ENCODE measurements around the gene CFD. TPM values are rescaled to one million over a fixed set of nuclear protein-coding genes. Genes with fewer than 3 reads are reported as not detected.
"Not testable (repeated sequence)": the region's sequence is repeated elsewhere in the genome, so short reads cannot be mapped to it uniquely, and the experiment has no call there.

Gene CFD
- total RNA-seq (2014; rRNA removed; shearing (Covaris generic)), result 9.2 and 14.1 TPM in 2 replicates
- polyA plus RNA-seq (2014; cell fraction: nucleus; rRNA removed), result 14.1 and 32.7 TPM in 2 replicates

DNA sequence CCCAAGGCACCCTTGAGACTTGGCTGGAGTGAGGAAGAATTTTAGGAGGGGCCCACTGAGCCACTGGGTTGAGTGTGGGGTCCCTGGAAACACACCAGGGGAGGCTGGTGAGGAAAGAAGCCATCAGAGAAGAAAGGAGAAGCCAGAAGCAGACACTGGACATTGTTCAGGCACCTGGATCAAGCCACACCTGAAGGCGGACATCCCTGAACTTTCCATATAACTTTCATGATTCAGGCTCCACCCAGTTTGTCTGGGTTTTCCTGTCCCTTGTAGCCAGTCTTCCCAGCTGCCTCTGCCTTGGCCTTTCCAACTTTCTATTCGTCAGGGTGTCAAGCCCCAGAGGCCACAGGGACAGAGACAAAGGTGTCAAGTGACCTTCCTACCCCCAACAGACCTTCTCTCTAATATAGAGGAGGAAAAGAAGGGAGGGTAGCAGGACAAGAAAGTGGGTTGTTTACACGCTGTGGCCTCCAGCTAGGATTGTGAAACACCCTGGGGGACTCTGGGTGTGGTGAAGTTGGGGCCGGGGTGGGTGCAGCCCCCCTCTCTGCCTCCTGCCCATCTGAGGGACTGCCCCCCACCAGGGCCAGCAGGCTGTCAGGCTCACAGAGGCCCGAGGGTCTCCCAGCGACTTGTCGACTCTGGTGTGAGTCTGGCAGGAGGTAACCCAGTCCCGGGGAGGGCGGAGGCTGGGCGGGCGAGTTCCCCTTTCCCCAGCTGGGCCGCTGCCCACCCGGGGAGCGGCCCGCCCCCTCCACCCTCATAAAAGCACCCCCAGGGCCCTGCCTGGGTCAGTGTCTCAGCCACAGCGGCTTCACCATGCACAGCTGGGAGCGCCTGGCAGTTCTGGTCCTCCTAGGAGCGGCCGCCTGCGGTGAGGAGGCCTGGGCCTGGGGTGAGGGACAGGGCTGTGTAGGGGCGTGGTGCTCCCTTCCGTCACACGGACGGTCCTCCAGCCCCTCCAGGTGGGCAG lies at the start of gene CFD:
Gene CFD, plus strand, starts transcription at position 797 of the 976 bp plus-strand sequence. Its CDS starts 26 bp downstream, at position 823.
- no peak for DNase-seq (ENCODE audit: extremely low read depth, low read depth)

DNA sequence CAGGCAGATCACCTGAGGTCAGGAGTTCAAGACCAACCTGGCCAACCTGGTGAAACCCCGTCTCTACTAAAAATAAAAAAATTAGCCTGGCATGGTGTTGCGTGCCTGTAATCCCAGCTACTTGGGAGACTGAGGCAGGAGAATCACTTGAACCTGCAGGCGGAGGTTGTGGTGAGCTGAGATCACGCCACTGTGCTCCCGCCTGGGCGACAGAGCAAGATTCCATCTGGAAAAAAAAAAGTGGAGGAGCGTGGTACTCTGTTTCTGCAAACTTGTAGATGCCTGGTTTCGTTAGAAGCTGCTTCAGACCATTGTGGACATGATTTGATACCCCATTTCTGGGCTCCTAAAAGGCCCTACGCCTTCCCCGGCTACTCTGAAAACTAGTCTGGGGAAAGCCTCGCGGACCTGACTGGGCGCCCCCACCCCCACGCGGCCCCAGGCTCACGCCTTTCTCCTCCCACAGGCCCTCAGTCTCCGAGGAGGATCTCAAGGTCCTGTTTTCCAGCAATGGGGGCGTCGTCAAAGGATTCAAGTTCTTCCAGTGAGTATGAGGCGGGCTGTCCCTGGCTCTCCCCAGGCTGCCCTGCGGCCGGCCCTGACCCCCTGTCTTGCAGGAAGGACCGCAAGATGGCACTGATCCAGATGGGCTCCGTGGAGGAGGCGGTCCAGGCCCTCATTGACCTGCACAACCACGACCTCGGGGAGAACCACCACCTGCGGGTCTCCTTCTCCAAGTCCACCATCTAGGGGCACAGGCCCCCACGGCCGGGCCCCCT lies 49.2 kb upstream of the CFD start:
- no peak for DNase-seq (ENCODE audit: extremely low read depth, low read depth)

DNA sequence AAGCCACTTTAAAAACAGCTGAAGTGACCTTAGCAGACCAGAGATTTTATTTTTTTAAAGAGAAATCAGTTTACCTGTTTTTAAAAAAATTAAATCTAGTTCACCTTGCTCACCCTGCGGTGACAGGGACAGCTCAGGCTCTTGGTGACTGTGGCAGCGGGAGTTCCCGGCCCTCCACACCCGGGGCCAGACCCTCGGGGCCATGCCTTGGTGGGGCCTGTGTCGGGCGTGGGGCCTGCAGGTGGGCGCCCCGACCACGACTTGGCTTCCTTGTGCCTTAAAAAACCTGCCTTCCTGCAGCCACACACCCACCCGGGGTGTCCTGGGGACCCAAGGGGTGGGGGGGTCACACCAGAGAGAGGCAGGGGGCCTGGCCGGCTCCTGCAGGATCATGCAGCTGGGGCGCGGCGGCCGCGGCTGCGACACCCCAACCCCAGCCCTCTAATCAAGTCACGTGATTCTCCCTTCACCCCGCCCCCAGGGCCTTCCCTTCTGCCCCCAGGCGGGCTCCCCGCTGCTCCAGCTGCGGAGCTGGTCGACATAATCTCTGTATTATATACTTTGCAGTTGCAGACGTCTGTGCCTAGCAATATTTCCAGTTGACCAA lies 48.5 kb upstream of the CFD start:
- DNase-seq (ENCODE audit: extremely low read depth, low read depth), result no peak

DNA sequence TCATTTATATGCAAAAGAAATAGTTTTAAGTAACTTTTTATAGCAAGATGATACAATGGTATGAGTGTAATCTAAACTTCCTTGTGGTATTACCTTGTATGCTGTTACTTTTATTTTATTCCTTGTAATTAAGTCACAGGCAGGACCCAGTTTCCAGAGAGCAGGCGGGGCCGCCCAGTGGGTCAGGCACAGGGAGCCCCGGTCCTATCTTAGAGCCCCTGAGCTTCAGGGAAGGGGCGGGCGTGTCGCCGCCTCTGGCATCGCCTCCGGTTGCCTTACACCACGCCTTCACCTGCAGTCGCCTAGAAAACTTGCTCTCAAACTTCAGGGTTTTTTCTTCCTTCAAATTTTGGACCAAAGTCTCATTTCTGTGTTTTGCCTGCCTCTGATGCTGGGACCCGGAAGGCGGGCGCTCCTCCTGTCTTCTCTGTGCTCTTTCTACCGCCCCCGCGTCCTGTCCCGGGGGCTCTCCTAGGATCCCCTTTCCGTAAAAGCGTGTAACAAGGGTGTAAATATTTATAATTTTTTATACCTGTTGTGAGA lies 47.9 kb upstream of the CFD start:
- no peak for DNase-seq (ENCODE audit: extremely low read depth, low read depth)

DNA sequence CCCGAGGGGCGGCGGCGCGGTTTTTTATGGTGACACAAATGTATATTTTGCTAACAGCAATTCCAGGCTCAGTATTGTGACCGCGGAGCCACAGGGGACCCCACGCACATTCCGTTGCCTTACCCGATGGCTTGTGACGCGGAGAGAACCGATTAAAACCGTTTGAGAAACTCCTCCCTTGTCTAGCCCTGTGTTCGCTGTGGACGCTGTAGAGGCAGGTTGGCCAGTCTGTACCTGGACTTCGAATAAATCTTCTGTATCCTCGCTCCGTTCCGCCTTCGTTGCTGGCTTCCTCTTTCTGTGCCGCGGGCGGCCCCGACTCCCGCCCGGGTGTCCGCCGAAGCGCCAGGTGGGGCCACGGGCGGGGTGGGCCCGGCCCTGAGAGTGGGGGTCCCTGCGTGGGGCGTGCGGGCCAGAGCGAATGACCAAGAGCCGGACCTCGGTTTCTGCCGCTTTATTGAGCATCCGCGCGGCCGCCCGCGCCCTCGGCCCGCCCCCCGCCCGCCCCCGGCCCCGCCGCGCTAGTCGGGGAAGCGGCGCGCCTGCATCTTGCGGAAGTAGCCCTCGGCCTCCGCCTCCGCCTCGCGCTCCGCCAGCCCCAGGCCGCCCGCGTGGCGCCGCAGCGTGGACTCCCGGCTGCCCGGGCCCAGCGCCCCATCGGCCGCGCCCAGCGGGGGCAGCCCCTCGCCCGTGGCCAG lies 47.3 kb upstream of the CFD start:
- no peak for DNase-seq (ENCODE audit: extremely low read depth, low read depth)

DNA sequence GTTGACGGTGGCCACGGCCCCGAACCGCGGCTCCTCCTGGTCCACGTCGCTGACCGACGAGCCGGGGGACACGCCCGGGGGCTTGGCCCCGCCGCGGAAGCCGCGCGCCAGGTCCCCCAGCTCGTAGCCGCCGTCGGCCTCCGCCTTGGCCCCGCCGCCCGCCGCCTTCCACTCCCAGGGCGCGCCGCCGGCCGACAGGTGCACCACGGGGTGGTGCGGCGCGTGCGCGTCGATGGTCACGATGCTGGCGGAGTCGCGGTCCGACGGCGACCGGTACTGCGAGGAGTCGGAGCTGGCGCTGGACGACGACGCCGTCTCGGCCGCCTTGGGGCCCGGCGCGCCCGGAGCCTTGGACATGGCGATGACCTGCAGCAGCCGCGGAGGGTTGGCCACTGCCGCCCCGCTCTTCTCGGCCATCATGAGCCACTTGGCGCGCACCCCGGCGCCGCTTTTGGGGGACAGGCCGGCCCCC lies 46.7 kb upstream of the CFD start:
- DNase-seq (ENCODE audit: extremely low read depth, low read depth), result no peak

DNA sequence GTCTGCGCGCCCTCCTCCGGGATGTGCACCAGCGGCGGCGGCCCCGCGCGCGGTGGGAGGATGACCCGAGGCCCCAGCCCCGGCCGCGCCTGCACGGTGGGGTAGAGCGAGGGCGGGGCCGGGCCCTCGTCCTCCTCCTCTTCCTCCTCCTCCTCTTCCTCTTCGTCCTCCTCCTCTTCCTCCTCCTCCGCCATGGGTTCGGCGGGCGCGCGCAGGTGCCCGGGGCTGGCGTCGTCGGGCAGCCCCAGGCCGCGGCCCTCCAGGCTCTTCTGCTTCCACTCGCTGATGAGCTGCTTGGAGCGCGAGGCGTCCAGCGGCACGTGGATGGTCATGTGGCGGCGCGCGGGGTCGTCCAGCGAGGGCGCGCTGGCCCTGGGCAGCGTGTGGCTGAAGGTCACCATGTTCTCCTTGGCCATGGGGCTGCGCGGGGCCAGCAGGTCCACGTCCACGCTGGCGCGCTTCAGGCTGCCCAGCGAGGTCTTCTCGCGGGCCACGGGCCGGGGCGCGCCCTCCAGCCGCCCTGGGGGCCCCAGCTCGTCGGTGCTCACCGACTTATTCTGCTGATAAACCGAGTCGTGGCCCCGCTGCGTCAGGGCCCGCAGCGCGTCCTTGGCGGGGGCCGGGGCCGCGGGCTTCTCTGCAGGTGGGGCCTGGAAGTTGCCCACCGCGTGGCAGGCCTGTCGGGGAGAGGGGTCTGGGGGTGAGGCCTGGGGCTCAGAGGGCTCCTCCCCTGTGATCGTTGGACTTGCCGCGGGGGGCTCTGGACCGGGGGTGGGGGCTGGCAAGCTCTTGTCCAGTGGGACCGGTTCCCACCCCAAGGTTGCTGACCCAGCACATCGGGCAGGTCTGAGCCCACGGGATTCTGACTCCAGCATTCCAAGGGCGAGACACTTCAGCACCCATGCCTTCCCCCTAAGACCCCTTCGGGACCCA lies 46.0 kb upstream of the CFD start:
- DNase-seq (ENCODE audit: extremely low read depth, low read depth), result no peak

DNA sequence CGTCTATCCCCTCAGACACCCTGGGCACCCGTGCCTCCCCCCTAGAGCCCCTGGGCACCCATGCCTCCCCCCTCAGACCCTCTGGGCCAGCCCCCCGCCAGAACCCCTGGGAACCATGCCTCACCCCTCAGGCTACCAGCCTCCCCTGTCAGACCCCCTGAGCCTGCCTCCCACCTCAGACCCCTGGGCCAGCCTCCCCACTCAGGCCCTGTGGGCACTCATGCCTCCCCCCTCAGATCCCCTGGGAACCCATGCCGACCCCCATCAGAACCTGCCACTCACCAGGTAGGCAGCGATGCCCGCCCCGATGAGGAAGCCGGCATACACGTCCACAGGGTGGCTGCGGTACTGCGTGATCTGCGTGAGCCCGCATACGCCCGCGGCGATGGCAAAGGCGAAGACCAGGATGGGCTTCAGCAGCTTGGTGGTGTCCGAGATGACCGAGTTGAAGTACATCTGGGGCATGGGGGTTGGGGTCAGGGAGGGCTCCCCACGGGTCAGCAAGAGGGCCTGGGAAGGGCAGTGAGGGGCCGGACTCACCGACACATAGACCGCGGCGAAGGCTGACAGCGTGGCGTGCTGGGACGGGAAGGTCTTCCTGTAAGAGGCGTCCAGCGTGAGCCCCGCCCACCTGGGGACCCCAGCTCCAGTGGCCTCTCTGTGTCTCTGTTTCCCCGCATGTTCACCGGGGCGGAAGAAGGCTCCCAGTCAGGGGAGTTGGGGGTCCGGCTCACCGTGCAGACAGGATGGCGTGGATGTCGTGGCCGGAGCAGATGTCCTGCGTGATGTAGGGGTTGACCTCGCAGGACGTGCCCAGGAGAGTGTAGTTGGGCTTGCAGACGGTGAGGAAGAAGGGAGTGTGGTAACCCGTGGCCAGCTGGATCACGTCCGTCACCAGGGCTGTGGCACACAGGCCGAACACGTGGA lies 45.0 kb upstream of the CFD start:
- no peak for DNase-seq (ENCODE audit: extremely low read depth, low read depth)

DNA sequence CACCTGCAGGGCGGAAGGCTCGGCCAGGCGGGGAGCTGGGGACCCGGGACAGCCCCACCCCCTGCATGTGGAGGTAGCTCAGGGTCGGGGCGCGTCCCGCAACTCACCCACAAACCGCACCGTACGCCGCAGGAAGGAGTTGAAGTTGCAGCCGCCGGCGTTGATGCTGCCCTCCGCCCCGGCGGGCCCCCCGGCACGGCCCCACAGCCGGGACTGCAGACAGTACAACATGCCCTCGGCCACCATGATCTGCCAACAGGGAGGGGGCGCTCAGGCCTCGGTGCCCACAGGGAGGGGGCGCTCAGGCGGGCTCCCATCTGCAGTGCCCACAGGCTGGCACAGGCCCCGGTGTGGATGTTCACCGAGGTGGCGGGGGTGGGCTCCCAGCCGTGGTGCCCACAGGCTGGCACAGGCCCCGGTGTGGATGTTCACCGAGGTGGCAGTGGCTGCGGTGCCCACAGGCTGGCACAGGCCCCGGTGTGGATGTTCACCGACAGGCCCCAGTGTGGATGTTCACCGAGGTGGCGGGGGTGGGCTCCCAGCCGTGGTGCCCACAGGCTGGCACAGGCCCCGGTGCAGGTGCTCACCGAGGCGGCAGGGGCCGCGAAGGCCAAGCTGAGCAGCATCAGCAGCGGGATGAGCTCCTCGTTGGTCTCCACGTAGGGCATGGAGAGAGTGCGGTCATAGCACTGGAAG lies 44.2 kb upstream of the CFD start:
- no peak for DNase-seq (ENCODE audit: extremely low read depth, low read depth)

DNA sequence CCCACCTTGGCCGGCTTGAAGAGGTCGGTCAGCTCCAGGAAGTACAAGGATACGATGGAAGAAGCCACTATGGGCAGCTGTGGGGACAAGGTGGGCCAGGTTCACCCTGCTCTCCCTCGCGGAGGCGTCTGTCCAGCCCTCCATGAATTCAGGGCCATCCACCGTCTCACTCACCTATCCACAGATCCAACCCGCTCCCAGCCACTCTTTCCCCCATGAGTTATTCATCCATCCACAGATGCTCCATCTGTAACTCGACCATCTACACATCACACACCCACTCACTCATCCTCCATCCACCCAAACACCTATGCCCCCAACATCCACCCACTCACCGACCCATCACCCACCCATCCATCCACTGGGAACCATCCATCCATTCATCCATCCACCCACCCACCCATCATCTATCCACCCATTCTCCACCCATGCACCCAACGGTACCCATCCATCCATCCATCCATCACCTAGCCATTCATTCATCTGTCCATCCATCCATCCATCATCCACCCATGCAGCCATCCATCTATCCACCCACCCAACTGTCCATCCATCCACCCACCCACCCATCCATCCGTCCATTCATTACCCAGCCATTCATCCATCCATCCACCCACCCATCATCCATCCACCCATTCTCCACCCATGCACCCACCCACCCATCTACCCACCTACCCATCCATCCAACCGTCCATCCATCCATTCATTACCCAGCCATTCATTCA lies 43.5 kb upstream of the CFD start:
- no peak for DNase-seq (ENCODE audit: extremely low read depth, low read depth)

DNA sequence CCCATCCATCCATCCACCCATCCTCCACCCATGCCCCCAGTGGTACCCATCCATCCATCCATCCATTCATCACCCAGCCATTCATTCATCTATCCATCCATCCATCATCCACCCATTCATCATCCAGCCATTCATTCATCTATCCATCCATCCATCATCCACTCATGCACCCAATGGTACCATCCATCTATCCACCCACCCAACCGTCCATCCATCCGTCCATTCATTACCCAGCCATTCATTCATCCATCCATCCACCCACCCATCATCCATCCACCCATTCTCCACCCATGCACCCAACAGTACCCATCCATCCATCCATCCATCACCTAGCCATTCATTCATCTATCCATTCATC lies 43.0 kb upstream of the CFD start:
- no peak for DNase-seq (ENCODE audit: extremely low read depth, low read depth)

DNA sequence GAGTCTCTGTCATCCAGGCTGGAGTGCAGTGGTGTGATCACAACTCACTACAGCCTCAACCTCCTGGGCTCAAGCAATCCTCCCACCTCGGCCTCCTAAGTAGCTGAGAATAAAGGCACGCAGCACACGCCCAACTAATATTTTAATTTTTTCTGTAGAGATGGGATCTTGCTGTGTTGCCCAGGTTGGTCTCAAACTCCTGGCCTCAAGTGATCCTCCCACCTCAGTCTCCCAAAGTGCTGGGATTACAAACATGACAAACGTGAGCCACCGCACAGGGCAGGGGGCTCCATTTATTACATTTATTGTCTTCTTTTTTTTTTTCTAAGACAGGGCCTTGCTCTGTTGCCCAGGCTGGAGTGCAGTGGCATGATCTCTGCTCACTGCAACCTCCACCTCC lies 39.3 kb upstream of the CFD start:
- DNase-seq (ENCODE audit: extremely low read depth, low read depth), result not testable (repeated sequence)

DNA sequence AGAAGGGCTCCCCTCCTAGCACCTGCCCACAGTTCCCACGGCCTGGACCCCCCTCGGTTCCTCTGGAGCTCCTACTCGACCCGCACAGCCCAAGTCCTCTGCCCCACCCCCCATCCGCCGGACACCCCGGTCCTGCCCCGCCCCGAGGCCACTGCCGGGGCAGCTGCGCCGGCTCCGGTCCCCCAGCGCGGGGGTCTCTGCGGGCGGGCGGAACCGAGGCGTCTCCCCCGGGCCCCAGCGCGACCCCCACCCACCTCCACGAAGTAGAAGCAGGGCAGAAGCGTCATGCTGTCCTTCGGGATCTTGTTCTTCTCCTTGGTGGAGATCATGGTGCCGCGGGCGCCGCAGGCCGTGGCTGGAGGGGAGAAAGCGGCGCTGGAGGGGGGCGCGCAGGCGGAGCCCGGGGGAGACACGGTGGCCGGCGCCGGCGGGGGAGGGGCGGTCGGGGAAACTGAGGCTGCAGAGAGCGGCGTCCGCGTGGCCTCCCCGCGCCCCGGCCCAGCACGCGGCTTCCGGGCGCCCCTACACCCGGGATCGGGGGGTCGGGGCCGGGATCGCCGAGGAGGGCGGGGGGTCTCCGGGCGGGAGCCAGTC lies 38.1 kb upstream of the CFD start:
- DNase-seq (ENCODE audit: extremely low read depth, low read depth), result no peak

DNA sequence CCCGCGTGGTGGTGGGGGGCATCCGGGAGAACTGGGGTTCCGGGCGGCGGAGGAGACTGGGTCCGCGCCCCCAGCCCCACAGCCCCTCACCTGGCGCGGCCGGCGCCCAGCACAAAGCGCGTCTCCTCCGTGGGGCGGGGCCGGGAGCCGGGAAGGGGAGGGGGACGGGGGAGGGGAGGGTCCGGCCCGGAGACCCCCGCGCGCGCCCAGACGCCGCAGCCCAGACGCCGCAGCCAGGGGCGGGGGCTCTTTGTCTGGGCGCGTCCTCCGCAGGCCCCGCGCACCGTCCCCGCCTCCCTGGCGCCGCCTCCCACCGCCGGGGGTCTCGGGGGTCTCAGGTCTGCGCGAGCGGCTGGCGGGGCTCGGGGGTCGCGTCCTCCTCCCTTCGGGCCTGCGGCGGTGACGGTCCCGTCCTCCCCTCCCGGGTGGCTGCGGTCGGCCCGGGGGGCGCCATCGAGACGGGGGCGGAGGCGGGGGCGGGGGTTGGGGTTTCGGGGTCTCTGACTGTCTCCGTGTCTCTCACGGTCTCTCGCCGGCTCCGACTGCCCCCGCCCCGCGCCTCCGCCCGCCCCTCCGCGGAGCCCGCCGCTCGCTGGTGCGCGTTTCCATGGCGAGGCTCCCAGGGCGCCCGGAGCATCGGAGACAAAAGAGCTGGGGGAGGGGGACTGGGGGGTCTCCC lies 37.5 kb upstream of the CFD start, which contains the start of gene PLPPR3:
Gene PLPPR3, minus strand, starts transcription at position 131 of the 679 bp plus-strand sequence. CDS start 396 bp downstream, outside the sequence.
- DNase-seq (ENCODE audit: extremely low read depth, low read depth), result no peak

DNA sequence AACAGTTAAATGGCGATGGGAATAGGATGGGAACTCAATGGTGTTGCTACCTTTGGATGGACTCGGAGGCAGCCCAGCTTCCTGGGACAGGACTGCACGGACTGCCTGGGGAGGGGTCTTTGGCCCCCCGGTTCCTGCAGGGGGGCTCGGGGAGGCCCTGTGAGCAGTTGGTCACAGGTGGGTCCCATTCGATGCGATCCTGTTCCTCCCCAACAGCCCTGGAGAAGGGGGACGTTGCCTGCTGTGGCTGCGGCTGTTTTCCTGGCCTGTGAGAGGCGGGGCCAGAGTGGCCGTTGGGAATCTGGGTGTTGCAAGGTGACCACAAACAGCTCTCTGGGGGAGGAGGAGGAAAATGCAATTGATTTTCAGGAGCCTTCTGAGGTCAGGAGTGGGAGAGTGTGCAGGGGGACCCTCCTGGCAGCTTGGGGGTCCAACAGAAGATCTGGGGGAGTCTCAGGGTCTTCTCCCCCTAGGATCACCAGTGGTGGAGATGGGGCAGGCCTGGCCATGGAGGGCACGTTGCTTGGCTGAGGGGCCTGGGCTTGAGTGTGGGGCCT lies 35.8 kb upstream of the CFD start:
- DNase-seq (ENCODE audit: extremely low read depth, low read depth), result no peak

All from NCI-H460 (cell line).